Measurements from ENCODE around the gene UBE2Q1.

Gene UBE2Q1

DNA sequence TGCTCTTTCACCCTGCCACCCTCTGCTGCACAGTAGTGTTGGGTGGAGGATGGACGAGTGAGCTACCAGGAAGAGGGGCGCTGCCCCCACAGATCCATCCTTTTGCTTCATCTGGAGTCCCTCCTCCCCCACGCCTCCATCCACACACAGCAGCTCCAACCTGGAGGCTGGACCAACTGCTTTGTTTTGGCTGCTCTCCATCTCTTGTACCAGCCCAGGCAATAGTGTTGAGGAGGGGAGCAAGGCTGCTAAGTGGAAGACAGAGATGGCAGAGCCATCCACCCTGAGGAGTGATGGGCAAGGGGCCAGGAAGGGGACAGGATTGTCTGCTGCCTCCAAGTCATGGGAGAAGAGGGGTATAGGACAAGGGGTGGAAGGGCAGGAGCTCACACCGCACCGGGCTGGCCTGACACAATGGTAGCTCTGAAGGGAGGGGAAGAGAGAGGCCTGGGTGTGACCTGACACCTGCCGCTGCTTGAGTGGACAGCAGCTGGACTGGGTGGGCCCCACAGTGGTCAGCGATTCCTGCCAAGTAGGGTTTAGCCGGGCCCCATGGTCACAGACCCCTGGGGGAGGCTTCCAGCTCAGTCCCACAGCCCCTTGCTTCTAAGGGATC, 17.6 kb upstream of the UBE2Q1 start:
- no peak for DNase-seq

DNA sequence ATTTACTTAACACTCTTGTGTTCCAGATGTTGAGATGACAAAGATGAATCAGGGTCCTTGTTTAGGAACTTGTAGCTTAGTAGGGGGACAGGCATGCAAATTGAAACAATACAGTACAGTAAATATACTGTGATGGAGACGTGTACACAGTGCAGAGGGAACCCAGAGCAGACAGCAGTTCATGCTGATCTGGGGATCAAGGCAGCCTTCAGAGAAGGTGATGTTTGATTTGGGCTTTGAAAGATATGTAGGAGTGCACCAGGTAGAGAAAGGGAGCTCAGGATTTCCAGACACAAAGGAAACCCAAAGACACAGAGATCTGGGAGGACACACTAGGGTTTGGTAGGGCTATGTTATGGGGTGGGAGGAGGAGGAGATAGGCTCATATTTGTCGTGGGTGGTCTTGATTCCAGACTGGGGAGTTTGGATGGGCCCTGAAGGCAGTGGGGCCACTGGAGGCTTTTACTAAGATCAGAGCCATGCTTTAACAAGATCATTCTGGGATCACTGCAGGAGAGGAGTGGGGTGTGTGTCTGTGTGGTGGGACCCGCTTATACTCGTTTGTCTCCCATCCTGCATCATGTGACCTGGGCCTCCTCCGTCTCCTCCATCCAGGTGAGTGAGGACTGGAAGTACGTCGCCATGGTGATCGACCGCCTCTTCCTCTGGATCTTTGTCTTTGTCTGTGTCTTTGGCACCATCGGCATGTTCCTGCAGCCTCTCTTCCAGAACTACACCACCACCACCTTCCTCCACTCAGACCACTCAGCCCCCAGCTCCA, 16.9 kb upstream of the UBE2Q1 start:
- no peak for DNase-seq

DNA sequence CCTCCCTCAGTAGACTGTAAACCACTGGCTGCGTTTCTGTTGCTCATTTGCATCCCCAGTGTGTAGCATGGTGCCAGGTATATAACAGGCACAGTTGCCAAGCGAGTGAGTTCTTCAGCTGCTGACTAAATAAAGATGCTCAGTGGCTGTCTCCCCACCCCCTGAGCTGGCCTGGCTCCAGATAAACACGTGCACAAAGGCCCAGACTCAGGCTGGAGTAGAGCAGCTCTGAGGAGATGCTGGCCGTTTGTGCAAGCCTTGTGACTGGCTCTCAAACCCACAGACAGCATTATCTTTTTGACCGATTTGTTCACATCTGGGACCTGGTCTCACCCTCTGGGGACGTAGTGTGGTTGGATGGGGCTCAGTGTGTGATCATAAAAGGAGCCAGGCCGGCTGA, 16.3 kb upstream of the UBE2Q1 start:
- DNase-seq = no peak

DNA sequence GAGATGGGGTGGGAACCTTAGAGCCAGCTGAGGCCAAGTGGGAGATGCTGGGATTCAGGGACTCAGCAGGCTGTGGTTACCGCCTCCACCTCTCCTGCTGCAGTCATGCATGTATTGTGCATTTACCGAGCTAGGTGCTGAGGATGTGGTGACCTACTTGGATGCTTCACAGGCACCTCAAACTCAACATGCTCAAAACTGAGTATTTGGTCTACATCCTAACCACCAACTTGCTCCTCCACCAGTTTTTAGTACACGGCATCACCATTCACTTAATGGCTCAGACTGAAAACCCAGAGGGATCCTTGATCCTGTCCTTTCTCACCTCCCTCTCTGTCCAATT, 14.7 kb upstream of the UBE2Q1 start:
- no peak for DNase-seq

DNA sequence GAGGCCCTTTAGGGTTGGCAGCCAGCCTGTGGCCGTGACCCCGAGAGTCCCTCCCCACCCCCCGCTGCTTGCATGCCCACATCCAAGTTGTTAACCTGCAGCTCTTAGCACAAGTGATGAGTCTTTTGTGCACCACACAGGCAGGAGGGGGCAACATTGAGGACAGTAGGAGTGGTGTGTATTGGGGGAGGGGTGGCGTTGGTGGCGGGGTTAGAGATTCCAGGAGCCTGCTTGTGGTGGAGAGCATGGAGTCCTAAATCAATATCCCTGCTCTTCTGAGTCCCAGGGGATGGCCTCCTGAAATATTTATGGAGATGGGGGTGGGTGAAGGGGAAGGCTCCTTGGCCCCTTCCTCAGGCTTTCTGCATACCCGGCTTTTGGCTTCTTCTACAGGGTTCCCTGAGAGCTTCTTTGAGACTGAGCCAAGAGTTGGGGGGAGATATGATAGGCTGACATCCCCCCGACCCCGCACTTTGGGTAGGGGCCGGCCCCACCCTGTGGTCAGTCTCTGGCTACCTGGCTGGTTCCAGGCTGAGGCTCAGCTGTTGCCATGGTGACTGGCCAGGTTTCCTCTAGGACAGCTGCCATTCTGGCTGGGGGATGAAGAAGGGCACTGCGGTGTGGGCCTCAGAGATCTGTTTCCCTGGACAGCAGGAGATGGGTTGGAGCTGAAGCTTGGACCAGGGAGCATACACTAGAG, 14.2 kb upstream of the UBE2Q1 start:
- DNase-seq = no peak

DNA sequence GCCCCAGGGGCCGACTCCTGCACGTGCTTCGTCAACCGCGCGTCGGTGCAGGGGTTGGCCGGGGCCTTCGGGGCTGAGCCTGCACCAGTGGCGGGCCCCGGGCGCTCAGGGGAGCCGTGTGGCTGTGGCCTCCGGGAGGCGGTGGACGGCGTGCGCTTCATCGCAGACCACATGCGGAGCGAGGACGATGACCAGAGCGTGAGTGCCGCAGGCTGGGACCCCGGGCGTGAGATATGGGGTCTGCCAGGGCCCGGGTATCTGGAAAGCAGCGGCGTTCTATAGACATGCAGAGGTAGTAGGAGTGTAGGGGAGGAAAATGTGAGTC, 13.5 kb upstream of the UBE2Q1 start:
- DNase-seq = no peak

DNA sequence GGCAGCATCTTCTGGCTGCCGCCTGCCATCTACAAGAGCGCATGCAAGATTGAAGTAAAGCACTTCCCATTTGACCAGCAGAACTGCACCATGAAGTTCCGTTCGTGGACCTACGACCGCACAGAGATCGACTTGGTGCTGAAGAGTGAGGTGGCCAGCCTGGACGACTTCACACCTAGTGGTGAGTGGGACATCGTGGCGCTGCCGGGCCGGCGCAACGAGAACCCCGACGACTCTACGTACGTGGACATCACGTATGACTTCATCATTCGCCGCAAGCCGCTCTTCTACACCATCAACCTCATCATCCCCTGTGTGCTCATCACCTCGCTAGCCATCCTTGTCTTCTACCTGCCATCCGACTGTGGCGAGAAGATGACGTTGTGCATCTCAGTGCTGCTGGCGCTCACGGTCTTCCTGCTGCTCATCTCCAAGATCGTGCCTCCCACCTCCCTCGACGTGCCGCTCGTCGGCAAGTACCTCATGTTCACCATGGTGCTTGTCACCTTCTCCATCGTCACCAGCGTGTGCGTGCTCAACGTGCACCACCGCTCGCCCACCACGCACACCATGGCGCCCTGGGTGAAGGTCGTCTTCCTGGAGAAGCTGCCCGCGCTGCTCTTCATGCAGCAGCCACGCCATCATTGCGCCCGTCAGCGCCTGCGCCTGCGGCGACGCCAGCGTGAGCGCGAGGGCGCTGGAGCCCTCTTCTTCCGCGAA, 12.9 kb upstream of the UBE2Q1 start:
- no peak for DNase-seq

GRCh38 chr1:154568157-154568815, 9.8 kb upstream of the UBE2Q1 start:
- no peak for DNase-seq

DNA sequence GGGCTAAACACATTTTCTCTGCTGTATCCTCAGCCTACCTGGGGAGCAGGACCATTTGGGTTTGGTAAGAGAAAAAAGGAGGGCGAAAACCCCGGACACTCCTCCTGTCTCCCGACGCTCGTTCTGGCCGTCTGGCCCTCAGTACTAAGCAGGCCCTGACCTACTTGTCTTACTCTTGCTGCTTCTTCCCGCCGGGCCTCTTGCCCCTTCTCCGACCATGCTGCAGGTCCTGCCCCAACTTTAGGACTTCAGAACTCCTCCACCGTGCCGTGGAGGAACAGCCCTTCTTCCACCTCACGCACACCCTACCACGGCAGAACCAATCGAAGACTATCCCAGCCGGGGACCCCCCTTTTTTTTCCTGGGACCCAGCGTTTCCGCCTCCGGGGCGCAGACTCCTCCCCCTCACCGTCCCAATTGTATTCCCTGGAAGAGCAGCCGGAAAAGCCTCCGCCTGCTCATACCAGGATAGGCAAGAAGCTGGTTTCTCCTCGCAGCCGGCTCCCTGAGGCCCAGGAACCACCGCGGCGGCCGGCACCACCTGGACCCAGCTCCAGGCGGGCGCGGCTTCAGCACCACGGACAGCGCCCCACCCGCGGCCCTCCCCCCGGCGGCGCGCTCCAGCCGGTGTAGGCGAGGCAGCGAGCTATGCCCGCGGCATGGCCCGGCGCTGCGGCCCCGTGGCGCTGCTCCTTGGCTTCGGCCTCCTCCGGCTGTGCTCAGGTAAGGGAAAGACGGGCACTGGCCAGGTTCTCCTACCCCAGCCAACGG, 9.1 kb upstream of the UBE2Q1 start, which contains the start of gene CHRNB2:
Gene CHRNB2 (plus strand): TSS at position 393 of the 771 bp plus-strand sequence. CDS start 267 bp downstream, at position 660.
- peak; percentile 68 for DNase-seq

DNA sequence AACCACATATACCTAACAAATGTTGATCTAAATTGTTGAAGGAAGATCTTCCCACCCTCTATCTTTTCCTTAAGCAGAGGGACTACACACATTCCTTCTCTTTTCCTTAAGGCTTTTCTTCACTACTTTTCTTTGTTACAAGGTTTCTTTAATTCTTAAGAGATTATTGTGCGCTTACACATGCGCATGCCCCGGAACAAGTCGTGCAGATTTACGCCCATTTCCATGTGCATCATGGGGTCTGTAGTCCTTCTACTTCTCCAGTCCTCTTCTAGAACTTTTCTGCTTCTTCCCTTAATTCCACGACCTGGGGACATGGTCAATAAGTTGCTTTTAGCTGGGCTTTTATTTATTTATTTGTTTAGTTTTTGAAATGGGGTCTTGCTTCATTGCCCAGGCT, 7.4 kb upstream of the UBE2Q1 start:
- no peak for DNase-seq

DNA sequence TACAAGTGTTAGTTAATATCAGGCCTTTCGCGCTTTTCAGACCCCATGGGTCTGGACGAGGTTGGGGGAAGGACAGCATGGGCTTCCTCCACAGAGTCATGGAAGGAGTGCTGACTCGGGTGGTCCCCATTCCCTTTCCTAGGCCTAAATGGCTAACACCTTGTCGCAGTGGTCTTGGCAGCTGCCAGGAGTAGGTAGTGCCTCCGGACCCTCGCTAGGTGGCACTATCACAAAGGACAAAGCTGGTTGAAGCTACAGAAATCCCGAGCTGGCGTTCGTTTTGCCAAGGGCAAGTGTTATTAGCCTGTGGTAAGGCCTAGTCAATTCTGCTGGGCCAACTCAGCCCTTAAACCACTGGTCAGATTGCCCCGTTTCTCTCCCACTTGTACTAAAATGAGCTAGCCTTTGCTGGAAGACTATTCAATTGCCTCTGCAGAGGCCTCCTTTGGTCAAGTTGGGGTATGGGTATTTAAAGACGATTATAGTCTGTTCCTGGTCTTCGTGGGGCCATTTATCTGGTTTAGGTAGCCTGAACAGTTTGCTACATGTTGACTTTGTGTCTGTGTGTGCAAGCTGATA, 1.1 kb upstream of the UBE2Q1 start:
- peak; percentile 89 for DNase-seq

DNA sequence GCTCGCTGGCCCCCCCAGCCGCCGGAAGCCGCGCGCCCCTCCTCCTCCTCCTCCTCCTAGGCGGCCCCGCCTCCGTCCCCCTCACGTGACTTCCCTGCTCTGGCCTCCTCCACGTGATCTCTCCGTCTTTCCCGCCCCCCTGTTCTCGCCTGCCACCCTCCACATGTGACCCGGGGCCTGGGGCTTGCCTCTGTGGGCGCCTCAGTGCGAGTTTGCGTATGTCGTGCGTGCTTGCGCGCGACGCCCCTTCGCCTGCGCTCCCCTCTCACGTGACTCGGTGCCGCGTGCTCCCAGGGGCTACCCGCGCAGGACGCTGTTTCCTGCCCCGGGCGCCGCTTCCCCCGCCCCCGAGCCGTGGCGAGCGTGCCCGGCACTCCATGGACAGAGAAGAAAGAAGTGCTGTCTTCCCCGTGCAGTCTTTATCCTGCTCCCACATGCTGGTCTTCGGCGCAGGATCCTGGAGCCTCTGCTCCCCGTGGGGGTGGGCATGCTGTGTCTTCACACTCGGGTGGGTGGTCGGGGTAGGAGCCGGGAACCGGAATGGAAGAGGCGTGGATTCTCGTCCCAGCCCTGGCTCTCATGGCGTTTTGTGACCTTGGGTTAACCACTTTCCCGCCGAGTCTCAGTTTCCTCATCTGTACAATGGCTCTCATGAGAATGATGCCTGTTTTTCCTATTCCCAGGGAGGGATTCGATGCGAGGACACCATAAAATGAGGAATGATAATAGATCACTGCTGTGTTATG, 431 bp upstream of the UBE2Q1 start:
- DNase-seq = peak; percentile 100

DNA sequence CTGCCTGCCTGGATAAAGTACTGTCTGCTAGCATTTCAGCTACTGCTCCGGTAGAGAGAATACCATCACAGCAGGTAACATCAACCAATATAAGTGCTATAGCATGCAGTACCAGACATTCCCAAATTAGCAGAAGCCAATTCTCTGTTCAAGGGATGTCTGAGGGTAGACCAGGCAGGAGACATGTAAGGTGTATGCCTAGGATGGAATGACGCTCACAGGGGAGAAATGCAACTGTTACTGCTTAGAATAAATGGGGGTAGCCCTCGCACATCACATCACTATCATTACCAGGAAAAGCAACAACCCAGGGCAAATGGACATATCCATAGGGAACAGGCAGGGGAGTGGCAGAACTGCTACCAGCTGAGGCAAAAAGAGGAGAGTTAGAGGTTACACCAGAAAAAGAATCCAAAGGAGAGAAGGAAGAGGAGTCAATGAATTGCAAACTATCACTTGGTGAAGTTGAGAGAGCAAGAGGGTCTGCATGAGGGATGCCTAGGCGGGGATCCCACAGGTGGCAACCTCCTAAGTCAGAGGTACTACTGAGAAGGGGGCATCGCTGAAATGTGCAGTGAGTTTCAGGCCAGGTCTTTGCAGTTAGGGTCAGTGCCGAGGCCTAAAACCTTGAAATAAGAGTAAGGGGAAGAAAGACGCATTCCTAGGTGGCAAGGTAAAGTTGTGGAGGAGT, 1.1 kb downstream of the UBE2Q1 start:
- no peak for DNase-seq

DNA sequence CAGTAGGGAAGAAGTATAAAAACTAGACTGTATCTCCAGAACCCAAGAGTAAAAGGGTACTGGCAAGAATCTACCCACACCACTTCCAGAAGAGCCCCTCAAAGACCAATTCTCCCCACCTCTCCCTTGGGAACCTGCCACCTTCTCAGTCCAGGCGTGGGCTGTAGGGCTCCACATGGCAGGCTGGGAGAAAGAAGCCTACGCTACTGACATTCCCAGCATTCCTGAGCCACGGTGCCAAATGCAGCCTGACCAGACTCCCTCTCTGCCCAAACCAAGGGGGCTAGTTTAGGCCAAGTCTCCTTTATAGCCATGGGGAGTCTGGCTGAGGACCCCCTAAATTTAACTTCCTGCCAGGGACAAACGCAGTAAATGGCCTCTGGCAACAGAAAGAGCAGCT, 2.0 kb downstream of the UBE2Q1 start:
- DNase-seq = no peak

GRCh38 chr1:154553056-154554030, 5.1 kb downstream of the UBE2Q1 start:
- DNase-seq = no peak

DNA sequence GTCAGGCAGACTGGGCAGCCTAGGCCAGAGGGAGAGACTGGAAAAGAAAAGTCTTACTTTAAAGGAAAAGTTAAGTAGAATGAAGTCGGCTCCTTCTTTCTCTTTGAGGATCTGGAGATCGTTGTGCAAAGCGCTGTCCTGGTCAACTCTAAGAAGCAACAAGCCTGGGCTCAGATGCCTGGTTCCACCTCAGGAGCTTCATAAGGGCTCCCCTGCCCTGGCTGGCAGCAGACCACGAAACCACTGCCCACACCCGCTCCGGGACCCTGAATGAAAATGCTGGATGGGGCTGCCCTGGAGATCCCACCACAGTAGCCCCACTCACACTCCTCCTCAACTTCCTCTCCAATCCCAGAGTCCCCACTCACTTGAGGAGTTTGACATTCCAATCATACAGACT, 6.4 kb downstream of the UBE2Q1 start:
- DNase-seq = no peak

DNA sequence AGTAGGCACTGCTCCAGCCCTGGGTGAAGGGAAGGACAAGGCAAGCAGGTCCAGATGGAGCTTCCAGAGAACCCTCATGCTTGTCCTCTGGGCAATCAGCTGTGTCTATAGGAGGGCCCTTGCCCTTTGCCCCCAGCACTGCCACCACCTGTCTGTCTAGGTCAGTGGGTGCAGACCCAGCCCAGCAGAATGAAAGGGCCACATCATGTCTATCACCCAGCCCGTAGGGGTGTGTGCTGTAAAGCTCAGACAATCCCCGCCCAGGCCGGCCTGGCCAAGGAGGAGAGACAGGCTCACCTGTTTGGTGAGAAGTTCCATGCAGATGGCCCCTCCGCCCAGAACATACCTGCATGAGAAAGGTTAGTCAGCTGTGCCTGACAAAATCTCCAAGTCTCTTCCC, 7.0 kb downstream of the UBE2Q1 start:
- DNase-seq = no peak

DNA sequence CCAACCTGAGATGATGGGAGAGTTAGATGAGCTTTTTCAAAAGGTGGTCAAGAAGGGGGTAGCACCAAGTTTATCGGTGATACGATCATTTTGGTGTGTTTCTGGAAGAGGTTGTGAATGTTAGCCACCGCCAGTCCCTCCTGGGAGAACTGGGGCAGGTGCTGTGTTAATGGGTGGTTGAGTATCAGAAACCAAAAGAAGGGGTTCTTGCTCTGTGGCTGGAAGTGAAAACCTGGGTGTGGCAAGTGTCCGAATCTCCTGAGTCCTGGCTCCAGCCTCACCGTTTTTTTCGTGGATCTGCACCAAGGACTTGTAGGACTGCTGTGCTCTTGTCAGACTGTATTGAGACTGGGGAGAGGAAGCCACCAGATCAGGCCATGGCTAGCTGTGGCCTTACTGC, 7.8 kb downstream of the UBE2Q1 start:
- no peak for DNase-seq

- no peak for DNase-seq
These were observed 8.4 kb downstream of the UBE2Q1 start for GRCh38 chr1:154550070-154550469.
